Pancreas (tissue), 10 donors: Measurements from ENCODE around the gene PKIG. TPM values are rescaled to one million over a fixed set of nuclear protein-coding genes. Genes with fewer than 3 reads are reported as not detected.

Experiments
- ATAC-seq, 4 donors: fragments of 200-7000 bp; cut with Tn5 transposase; one replicate each; pipeline versions ENCODE4 v1.8.0 to v1.9.1; 2020; ENCODE audit warnings: mild to moderate bottlenecking in 4 of 4, moderate library complexity in 4 of 4
- DNase-seq, 6 donors: peaks; one replicate each; pipeline ENCODE4 v3.0.0-alpha.2; 2020
- FAIRE-seq: peaks from 2 replicates; lab custom pipeline; 2012; peaks lifted over from hg19 to GRCh38; lab: Jason Lieb, UNC
- H3K27ac ChIP-seq, 4 donors: fragments of 200-600 bp; sonication (generic); 1 replicate in 3 of 4; 2 replicates in 1 of 4; pipeline versions ENCODE4 v1.5.0 to v1.8.0; 2020
- H3K27me3 ChIP-seq, 4 donors: fragments of 200-600 bp; one replicate each; pipeline ENCODE4 v1.8.0; 2021
- H3K36me3 ChIP-seq, 3 donors: fragments of 200-600 bp; sonication (generic) in 1 of 3; one replicate each; pipeline versions ENCODE4 v1.5.0 to v1.8.0; 2020 to 2021
- H3K4me1 ChIP-seq, 3 donors: fragments of 200-600 bp; one replicate each; pipeline ENCODE4 v1.8.0; 2021
- H3K4me3 ChIP-seq, 4 donors: fragments of 200-600 bp; sonication (generic) in 2 of 4; one replicate each; pipeline versions ENCODE4 v1.5.0 to v1.8.0; 2020 to 2021
- H3K9me3 ChIP-seq, 4 donors: fragments of 200-600 bp; one replicate each; pipeline ENCODE4 v1.8.0; 2021
- CTCF ChIP-seq, 4 donors: fragments of 200-600 bp; sonication (generic) in 3 of 4; IDR thresholded peaks; one replicate each; pipeline versions ENCODE4 v1.5.0 to v1.8.0; 2021; ENCODE audit warnings: antibody characterized with exemption in 4 of 4
- WGBS, 2 donors: extraction: QIAGEN DNeasy Blood & Tissue Kit; methylation state at CpG; one replicate each; pipeline ENCODE4 v1.1.7; 2013; 5-methylcytosine and 5-hydroxymethylcytosine counted together
- intact Hi-C, 3 donors: fragments of 100-400 bp; cut with DNase I; formaldehyde crosslinking; loops; one replicate each; pipeline versions ENCODE4 v1.11.1 to v1.14.2; 2022
- polyA plus RNA-seq, 2 donors: library from polyadenylated mRNA; stranded (reverse); fragments of 200-250 nt; gene quantifications; one replicate each; pipeline ENCODE4 v1.2.3, GENCODE V29; 2013
- total RNA-seq, 6 donors: library from RNA; stranded (reverse); fragmentation: NEBNext Ultra II Directional in 4 of 6; extraction: Animal tissue kit (Norgen Biotek cat#: 25700) in 4 of 6; gene quantifications; one replicate each; pipeline versions ENCODE4 v1.2.1 to v1.2.4, GENCODE V29; 2021 to 2023
- donor health status: healthy with polysubstance abuse.
- donor health status: DM: no; HTN: no; CAD: no; lungs with moderate emphysema.
- donor health status: DM: no; HTN: no; CAD: no.
- donor health status: control.
- donor health status: control.
- donor health status: Bipolar disorder and iron deficiency.
- donor health status: DM: yes; HTN: yes; CAD: no.
- donor health status: DM: no; HTN: no; CAD: no.
- donor health status: DM: no; HTN: no; CAD: no.
- donor health status: DM: yes; HTN: yes; CAD: no.

The PKIG gene
- total and polyA plus RNA-seq, 8 donors: 10.6 to 40.2 (median 13.1) TPM

DNA sequence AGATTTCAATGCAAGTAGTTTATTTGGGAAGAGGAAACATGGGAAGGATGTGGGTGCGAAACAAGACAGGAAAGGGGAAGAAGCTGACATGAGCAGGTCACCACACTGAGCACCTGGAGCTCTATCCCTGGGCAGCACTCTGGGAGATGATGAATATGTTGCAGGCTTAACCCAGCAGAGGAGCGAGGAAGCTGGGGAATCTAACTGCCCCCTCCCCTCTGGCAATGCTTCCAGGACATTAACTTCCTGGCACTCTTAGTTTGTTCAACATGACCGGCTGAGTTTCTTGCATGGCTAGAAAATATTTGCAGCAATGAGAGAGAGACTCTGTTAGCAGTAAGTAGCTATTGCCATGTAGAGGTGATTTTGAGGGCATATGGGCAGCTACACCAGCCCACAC lies 74.1 kb downstream of the PKIG start:
- no peaks in the 10 kb centered on the region for H3K27me3 ChIP-seq
- no peaks in the 10 kb centered on the region for H3K4me1 ChIP-seq
- intact Hi-C loops: no loop called here
- no peak for TF ChIP-seq CTCF (IDR thresholded peaks at IDR 0.05)
- no peak overlapping the region for H3K27ac ChIP-seq
- FAIRE-seq: no peak
- H3K4me3 ChIP-seq: no peak overlapping the region
- no peak for DNase-seq
- H3K36me3 ChIP-seq: no peaks in the 10 kb centered on the region
- WGBS, 2 donors: 60 to 63% methylated on average over 3 of the region's 3 CpGs
- H3K9me3 ChIP-seq: no peaks in the 10 kb centered on the region
- ATAC-seq: no peak

GRCh38 chr20:44657875-44658274 lies 75.5 kb downstream of the PKIG start:
- intact Hi-C loops: no loop called here
- Histone ChIP-seq H3K36me3 (no peaks in the 10 kb centered on the region), H3K27me3 (no peaks in the 10 kb centered on the region), H3K9me3 (no peaks in the 10 kb centered on the region), H3K4me3 (no peak overlapping the region), H3K4me1 (no peaks in the 10 kb centered on the region), H3K27ac (no peak overlapping the region)
- no peak for ATAC-seq
- no peak for TF ChIP-seq CTCF (IDR thresholded peaks at IDR 0.05)
- no peak for FAIRE-seq
- WGBS, 2 donors: 90 to 92% methylated on average over 2 of the region's 2 CpGs
- DNase-seq: no peak

DNA sequence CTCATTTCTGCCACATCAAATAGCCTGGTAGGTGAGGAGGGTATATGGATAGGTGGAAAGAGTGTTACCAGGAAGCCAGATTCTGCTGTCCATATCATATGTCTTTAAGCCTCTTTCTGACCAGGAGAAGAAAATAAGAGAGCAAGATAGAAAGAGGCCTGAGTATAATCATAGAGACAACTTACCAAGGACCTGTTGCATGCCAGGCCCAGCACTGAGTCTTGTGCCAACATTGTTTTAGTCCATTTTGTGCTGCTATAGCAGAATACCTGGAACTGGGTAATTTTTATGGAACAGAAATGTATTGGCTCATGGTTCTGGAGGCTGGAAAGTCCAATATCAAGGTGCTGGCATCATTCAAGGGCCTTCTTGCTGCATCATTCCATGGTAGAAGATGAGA lies 76.4 kb downstream of the PKIG start:
- no peak for DNase-seq
- Histone ChIP-seq H3K4me1 (no peaks in the 10 kb centered on the region), H3K27ac (no peak overlapping the region), H3K27me3 (no peaks in the 10 kb centered on the region), H3K36me3 (no peaks in the 10 kb centered on the region), H3K4me3 (no peak overlapping the region), H3K9me3 (no peaks in the 10 kb centered on the region)
- no peak for TF ChIP-seq CTCF (IDR thresholded peaks at IDR 0.05)
- ATAC-seq: no peak
- intact Hi-C loops: no loop called here
- no peak for FAIRE-seq

GRCh38 chr20:44659931-44660330 lies 77.6 kb downstream of the PKIG start:
- TF ChIP-seq CTCF (IDR thresholded peaks at IDR 0.05): no peak
- Histone ChIP-seq H3K4me3 (no peak overlapping the region), H3K36me3 (no peaks in the 10 kb centered on the region), H3K9me3 (no peaks in the 10 kb centered on the region), H3K4me1 (no peaks in the 10 kb centered on the region), H3K27me3 (no peaks in the 10 kb centered on the region), H3K27ac (no peak overlapping the region)
- FAIRE-seq (no peak), ATAC-seq (no peak), DNase-seq (no peak)
- 87 to 88% methylated on average over 2 of the region's 2 CpGs for WGBS, 2 donors
- intact Hi-C loops: no loop called here

- Histone ChIP-seq H3K27ac (no peak overlapping the region), H3K27me3 (no peaks in the 10 kb centered on the region), H3K36me3 (no peaks in the 10 kb centered on the region), H3K4me3 (no peak overlapping the region), H3K4me1 (no peaks in the 10 kb centered on the region), H3K9me3 (no peaks in the 10 kb centered on the region)
- ATAC-seq (no peak), DNase-seq (no peak), FAIRE-seq (no peak)
- 85 to 93% methylated on average over 5 of the region's 5 CpGs for WGBS, 2 donors
- TF ChIP-seq CTCF (IDR thresholded peaks at IDR 0.05): no peak
- intact Hi-C loops: no loop called here
Measured at GRCh38 chr20:44660581-44660980, 78.2 kb downstream of the PKIG start.
